ENCODE results near the gene GADL1.

GADL1 gene

DNA sequence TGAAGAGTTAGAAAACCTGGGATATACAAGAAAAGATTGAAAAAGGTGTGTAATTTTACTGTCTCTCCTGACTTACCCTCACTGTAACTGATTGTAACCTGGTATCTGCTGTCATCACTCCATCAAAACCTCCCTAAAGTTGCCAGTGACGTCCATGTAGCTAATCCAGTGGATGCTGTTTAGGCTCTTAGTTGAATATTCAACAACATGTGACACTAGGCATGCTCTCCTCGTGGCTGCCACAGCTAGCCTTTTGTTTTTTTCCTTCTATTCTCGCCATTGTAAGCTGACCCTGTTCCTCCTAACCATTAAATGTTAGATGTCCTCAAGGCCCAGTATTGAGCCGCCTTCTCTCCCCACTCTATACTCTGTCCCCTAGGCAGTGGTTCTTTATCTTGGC is 41.6 kb downstream of the GADL1 start:
- no peak for DNase-seq (ENCODE audit: extremely low spot score)
- POLR2A ChIA-PET: no interaction called here
- CTCF ChIA-PET: no interaction called here
- TF ChIP-seq LEF1 (IDR thresholded peaks at IDR 0.05; ENCODE audit: borderline replicate concordance): no peak
- no peak for TF ChIP-seq ZNF384 (IDR thresholded peaks at IDR 0.05)
- no peak for TF ChIP-seq BHLHE40 (IDR thresholded peaks at IDR 0.05; ENCODE audit: borderline replicate concordance)
- TF ChIP-seq HDGF (IDR thresholded peaks at IDR 0.05; ENCODE audit: borderline replicate concordance): no peak
- TF ChIP-seq SP1 (IDR thresholded peaks at IDR 0.05): no peak
- no peak for TF ChIP-seq FOXK2 (IDR thresholded peaks at IDR 0.05)
- no peak for TF ChIP-seq TARDBP (IDR thresholded peaks at IDR 0.05)
- TF ChIP-seq ELF4 (IDR thresholded peaks at IDR 0.05): no peak
- TF ChIP-seq CTBP1 (IDR thresholded peaks at IDR 0.05; ENCODE audit: borderline replicate concordance): no peak
- no peak for TF ChIP-seq FOXA1 (IDR thresholded peaks at IDR 0.05)
- TF ChIP-seq, protein P1, sequence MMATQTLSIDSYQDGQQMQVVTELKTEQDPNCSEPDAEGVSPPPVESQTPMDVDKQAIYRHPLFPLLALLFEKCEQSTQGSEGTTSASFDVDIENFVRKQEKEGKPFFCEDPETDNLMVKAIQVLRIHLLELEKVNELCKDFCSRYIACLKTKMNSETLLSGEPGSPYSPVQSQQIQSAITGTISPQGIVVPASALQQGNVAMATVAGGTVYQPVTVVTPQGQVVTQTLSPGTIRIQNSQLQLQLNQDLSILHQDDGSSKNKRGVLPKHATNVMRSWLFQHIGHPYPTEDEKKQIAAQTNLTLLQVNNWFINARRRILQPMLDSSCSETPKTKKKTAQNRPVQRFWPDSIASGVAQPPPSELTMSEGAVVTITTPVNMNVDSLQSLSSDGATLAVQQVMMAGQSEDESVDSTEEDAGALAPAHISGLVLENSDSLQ (IDR thresholded peaks at IDR 0.05): no peak
- TF ChIP-seq L3MBTL2 (conservative IDR thresholded peaks at IDR 0.05): no peak
- TF ChIP-seq NFRKB (IDR thresholded peaks at IDR 0.05): no peak
- TF ChIP-seq ARNT (IDR thresholded peaks at IDR 0.05): no peak

DNA sequence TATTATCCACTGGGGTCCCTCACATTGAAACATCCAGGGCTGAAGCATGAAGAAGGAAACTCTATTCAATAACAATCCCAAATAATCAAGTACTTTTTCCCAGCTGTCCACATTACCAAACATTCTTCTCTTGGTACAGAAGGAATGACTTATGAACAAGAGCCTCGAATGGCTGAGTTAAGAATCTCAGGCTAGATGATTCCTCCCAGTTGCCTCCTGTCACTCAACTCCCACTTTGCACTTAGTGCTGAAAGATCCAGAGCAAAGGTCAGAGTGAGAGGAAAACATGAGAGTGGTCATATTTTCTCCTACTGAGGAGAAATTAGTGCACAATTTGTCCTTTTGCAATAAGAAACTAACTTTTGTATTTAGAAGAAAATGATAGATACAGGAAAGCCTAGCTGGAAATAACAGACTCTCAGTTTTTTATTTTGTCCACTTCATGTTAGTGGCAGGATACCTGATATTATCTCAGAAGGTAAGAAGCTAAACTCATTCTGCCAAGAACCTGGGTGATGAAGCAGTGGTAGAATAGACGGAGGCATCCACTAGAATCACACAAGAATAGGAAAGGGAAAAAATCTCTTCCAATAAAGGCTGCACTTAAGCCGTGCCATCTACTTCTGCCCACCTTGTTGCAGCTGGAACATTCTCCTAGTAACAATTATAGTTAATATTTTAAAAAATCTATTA is 46.2 kb downstream of the GADL1 start:
- POLR2A ChIA-PET: no interaction called here
- TF ChIP-seq ARNT (IDR thresholded peaks at IDR 0.05): no peak
- TF ChIP-seq SUZ12 (IDR thresholded peaks at IDR 0.05): no peak
- TF ChIP-seq, protein P1 (IDR thresholded peaks at IDR 0.05): peak; percentile 38; the same call in 1 of the 2 replicates
- CTCF ChIA-PET: no interaction called here
- no peak for DNase-seq (ENCODE audit: extremely low spot score)

DNA sequence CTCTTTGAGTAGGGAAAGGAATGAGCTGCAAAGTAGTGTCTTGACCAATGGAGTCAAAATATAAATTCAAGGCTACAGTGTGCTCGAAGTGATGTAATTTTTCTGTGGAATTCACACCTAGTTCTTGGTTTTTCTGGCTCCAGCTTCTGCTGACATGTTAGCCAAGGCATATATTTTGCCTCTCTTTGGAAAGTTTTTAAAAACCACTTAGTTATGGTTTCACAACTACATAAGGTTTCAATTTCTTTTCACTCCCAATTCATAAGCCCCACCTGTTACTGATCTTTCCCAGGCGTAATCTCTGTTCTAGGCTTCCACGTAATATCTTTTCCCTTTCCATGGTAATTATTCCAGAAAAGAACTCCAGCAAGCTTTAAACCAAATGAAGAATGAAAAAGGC is 46.9 kb downstream of the GADL1 start:
- TF ChIP-seq FOXA1 (IDR thresholded peaks at IDR 0.05) (no peak), CTBP1 (IDR thresholded peaks at IDR 0.05; ENCODE audit: borderline replicate concordance) (no peak), HDGF (IDR thresholded peaks at IDR 0.05; ENCODE audit: borderline replicate concordance) (no peak), LEF1 (IDR thresholded peaks at IDR 0.05; ENCODE audit: borderline replicate concordance) (no peak), TARDBP (IDR thresholded peaks at IDR 0.05) (no peak), FOXK2 (IDR thresholded peaks at IDR 0.05) (no peak), L3MBTL2 (conservative IDR thresholded peaks at IDR 0.05) (no peak), FOXM1 (IDR thresholded peaks at IDR 0.05; ENCODE audit: borderline replicate concordance) (no peak), SUZ12 (IDR thresholded peaks at IDR 0.05) (no peak), NFRKB (IDR thresholded peaks at IDR 0.05) (no peak), BHLHE40 (IDR thresholded peaks at IDR 0.05; ENCODE audit: borderline replicate concordance) (no peak), SP1 (IDR thresholded peaks at IDR 0.05) (no peak), ELF4 (IDR thresholded peaks at IDR 0.05) (no peak), ZNF384 (IDR thresholded peaks at IDR 0.05) (no peak), ARNT (IDR thresholded peaks at IDR 0.05) (no peak)
- TF ChIP-seq, protein P1 (IDR thresholded peaks at IDR 0.05): no peak
- DNase-seq (ENCODE audit: extremely low spot score): no peak
- ChIA-PET POLR2A (no interaction called here), CTCF (no interaction called here)

DNA sequence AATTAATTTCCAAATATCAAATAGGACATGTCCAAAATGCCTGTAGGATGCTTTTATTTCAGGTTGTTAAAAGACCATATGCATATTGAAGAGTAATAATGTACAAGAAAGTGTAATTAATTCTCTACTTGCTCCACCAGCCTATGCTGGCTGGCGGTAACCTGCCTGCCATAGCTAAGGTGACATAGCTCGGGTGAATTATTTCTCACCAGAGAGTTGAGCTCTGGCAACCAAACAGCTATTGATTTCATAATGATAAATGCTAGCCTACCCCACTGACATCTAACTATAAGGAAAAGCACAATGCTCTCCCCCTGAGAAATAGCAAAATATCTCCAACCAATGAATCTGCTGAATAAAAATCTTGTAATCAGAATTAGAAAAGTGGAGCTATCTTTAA is 48.9 kb downstream of the GADL1 start:
- DNase-seq (ENCODE audit: extremely low spot score): no peak
- CTCF ChIA-PET: no interaction called here
- POLR2A ChIA-PET: no interaction called here
- TF ChIP-seq ELF4 (IDR thresholded peaks at IDR 0.05) (no peak), HDGF (IDR thresholded peaks at IDR 0.05; ENCODE audit: borderline replicate concordance) (no peak), TARDBP (IDR thresholded peaks at IDR 0.05) (no peak), ZNF384 (IDR thresholded peaks at IDR 0.05) (no peak), L3MBTL2 (conservative IDR thresholded peaks at IDR 0.05) (no peak)

DNA sequence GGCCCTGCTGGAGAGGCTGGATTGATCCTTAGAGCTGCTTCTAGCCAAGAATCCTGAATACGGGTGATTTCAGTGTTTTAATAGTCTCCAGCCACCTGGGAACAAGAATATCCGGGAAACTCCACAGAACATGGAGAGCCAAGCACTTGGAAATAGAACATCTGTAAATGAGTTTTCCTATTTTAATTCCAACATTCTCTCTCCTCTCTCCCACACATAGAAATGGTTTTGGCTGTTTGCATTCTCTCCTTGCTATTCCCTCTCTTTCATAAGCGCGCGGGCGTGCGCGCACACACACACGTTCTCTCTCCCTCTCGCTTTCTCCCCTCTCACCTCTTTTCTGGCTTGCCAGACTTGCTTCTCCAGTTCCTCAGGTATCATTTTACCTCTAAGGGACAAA is 50.6 kb downstream of the GADL1 start:
- DNase-seq (ENCODE audit: extremely low spot score): no peak
- TF ChIP-seq SP1 (IDR thresholded peaks at IDR 0.05): no peak
- CTCF ChIA-PET: no interaction called here
- POLR2A ChIA-PET: no interaction called here

DNA sequence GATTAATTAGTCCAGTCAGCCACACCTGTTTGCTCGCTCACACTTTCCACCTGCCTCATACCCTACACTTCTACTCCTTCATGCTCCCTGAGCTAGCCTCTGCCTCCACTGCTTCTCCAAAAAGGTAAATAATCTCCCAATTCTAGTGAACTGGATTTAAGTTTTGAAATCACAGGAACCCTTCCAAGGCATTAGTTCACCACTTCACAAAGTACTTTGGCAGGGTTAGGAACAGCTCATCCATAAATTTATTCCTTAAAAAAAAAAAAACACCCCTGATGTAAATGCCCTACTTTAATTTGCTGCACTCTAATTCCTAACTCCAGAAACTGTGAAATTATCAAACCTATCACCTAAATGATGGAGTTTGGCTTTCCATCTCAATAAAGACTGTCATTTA is 58.3 kb downstream of the GADL1 start:
- ChIA-PET CTCF (no interaction called here), POLR2A (no interaction called here)
- TF ChIP-seq FOXA1 (IDR thresholded peaks at IDR 0.05) (no peak), SUZ12 (IDR thresholded peaks at IDR 0.05) (no peak)
- no peak for DNase-seq (ENCODE audit: extremely low spot score)

DNA sequence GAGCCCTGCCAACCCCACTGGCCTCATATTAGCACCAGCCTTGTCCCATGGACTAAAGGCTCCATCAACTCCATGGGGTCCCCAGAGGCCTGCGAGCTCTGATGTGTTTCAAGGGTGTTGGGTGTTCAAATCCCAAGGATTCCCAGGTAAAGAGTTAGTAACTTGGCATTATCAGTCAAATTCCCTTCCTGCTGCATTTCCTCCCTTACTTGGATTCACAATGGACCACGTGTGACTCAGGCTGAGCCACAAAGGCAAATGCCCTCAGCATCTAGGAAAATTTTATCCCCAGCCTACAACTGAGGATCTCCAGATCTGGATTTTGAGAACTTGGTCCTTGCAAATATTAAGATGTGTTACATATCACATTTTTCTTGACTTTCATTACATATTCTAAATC is 58.8 kb downstream of the GADL1 start:
- ChIA-PET CTCF (no interaction called here), POLR2A (no interaction called here)
- TF ChIP-seq FOXA1 (IDR thresholded peaks at IDR 0.05) (no peak), LEF1 (IDR thresholded peaks at IDR 0.05; ENCODE audit: borderline replicate concordance) (no peak), NFRKB (IDR thresholded peaks at IDR 0.05) (no peak), FOXK2 (IDR thresholded peaks at IDR 0.05) (no peak), HDGF (IDR thresholded peaks at IDR 0.05; ENCODE audit: borderline replicate concordance) (no peak), SP1 (IDR thresholded peaks at IDR 0.05) (no peak), ELF4 (IDR thresholded peaks at IDR 0.05) (no peak), FOXM1 (IDR thresholded peaks at IDR 0.05; ENCODE audit: borderline replicate concordance) (no peak)
- TF ChIP-seq, protein P1 (IDR thresholded peaks at IDR 0.05): no peak
- no peak for DNase-seq (ENCODE audit: extremely low spot score)
